ENCODE data around the gene CMSS1. TPM values are rescaled to one million over a fixed set of nuclear protein-coding genes. Genes with fewer than 3 reads are reported as not detected.

CMSS1 gene
- polyA plus RNA-seq, 1 of the 3 experiments (the other 2 are of a cell fraction): 9.1 TPM

- no peak overlapping the region for H3K4me2 ChIP-seq
Observed at GRCh38 chr3:99846477-99847160, 29.0 kb downstream of the CMSS1 start.

GRCh38 chr3:99848433-99848832, 30.8 kb downstream of the CMSS1 start:
- CTCF ChIA-PET: interaction anchor here (1.2 kb wide), 1 partner anchor 16 kb away, joined by 3 read pairs; no protein-coding TSS in a partner anchor
- 95% methylated on average over 6 of the region's 6 CpGs for WGBS (ENCODE audit: low lambda C conversion rate)
- Histone ChIP-seq H3K4me1 (ENCODE audit: control insufficient read depth in 1 of 2, insufficient read depth in 2 of 2, low read depth in 1 of 2, low read length in 1 of 2) (peaks cover 4 to 7% of the 10 kb centered on the region in 2 experiments; a peak in 2 of 4 replicates), H3K36me3 (replicated peaks in 1 of 2; ENCODE audit: control insufficient read depth in 1 of 2, insufficient read depth in 2 of 2, low read length in 1 of 2) (peaks cover 23 to 52% of the 10 kb centered on the region in 2 experiments), H3K79me2 (ENCODE audit: insufficient read depth) (peaks cover 54% of the 10 kb centered on the region), H3K27ac (ENCODE audit: low read depth in 2 of 2, low read length in 1 of 2) (no peak overlapping the region), H3K27me3 (ENCODE audit: insufficient read depth) (no peaks in the 10 kb centered on the region), H3K9ac (no peak overlapping the region), H3K4me3 (ENCODE audit: low read depth in 2 of 2, low read length in 1 of 2) (no peak overlapping the region), H3K9me3 (no peaks in the 10 kb centered on the region), H3K4me2 (no peak overlapping the region), H2AFZ (ENCODE audit: low read depth) (no peak overlapping the region), H4K20me1 (ENCODE audit: insufficient read depth) (no peaks in the 10 kb centered on the region), H3F3A (replicated peaks; ENCODE audit: insufficient read depth) (peaks cover 15% of the 10 kb centered on the region), H3K9me2 (no peaks in the 10 kb centered on the region)
- POLR2A ChIA-PET: no interaction called here
- TF ChIP-seq CHD2 (IDR thresholded peaks at IDR 0.05; ENCODE audit: low read length, partially characterized antibody) (no peak), POLR2AphosphoS5 (IDR thresholded peaks at IDR 0.05; ENCODE audit: low read depth, low read length) (peak; percentile 46; the same call in 1 of the 2 replicates), SMC3 (IDR thresholded peaks at IDR 0.05; ENCODE audit: low read depth, low read length) (no peak), FOXJ3 (CRISPR knock-in tag; IDR thresholded peaks at IDR 0.05) (no peak), CTCF (IDR thresholded peaks at IDR 0.05) (no peak), TAF1 (IDR thresholded peaks at IDR 0.05; ENCODE audit: borderline replicate concordance, low read depth, low read length) (no peak), NRF1 (IDR thresholded peaks at IDR 0.05; ENCODE audit: low read depth, low read length) (no peak), TCF12 (IDR thresholded peaks at IDR 0.05) (no peak), YY1 (IDR thresholded peaks at IDR 0.05; ENCODE audit: low read depth) (no peak)
- no peak for DNase-seq

More at GRCh38 chr3:99846477-99847160, 29.0 kb downstream of the CMSS1 start:
- no peak for DNase-seq
- POLR2A ChIA-PET: no interaction called here
- Histone ChIP-seq H3K9ac (no peak overlapping the region), H3K4me1 (ENCODE audit: control insufficient read depth in 1 of 2, insufficient read depth in 2 of 2, low read depth in 1 of 2, low read length in 1 of 2) (peaks cover 4 to 7% of the 10 kb centered on the region in 2 experiments; a peak in 2 of 4 replicates), H3K9me2 (no peaks in the 10 kb centered on the region), H3F3A (replicated peaks; ENCODE audit: insufficient read depth) (peaks cover 15% of the 10 kb centered on the region), H3K4me3 (ENCODE audit: low read depth in 2 of 2, low read length in 1 of 2) (no peak overlapping the region), H3K27me3 (ENCODE audit: insufficient read depth) (no peaks in the 10 kb centered on the region), H3K27ac (ENCODE audit: low read depth in 2 of 2, low read length in 1 of 2) (no peak overlapping the region), H3K79me2 (ENCODE audit: insufficient read depth) (peaks cover 48% of the 10 kb centered on the region), H3K9me3 (no peaks in the 10 kb centered on the region), H4K20me1 (ENCODE audit: insufficient read depth) (no peaks in the 10 kb centered on the region), H2AFZ (ENCODE audit: low read depth) (no peak overlapping the region), H3K36me3 (replicated peaks in 1 of 2; ENCODE audit: control insufficient read depth in 1 of 2, insufficient read depth in 2 of 2, low read length in 1 of 2) (peaks cover 22 to 40% of the 10 kb centered on the region in 2 experiments)
- 93% methylated on average over 6 of the region's 6 CpGs for WGBS (ENCODE audit: low lambda C conversion rate)
- CTCF ChIA-PET: interaction anchor here (0.9 to 2.2 kb wide), 6 partner anchors 13 to 408 kb away, joined by 3 to 9 read pairs (median 6); no protein-coding TSS in a partner anchor
- TF ChIP-seq SIN3A (IDR thresholded peaks at IDR 0.05; ENCODE audit: borderline replicate concordance, low read depth, low read length) (no peak), ELF1 (IDR thresholded peaks at IDR 0.05) (no peak), FOXM1 (IDR thresholded peaks at IDR 0.05; ENCODE audit: low read depth) (no peak), POLR2AphosphoS5 (IDR thresholded peaks at IDR 0.05; ENCODE audit: low read depth, low read length) (no peak)

Data from SK-N-SH (cell line).